Ovary (tissue), 9 donors: Measurements from ENCODE around the gene LMBR1. TPM values are rescaled to one million over a fixed set of nuclear protein-coding genes. Genes with fewer than 3 reads are reported as not detected.

Source experiments
- DNase-seq, 5 donors: peaks; one replicate each; pipeline ENCODE4 v3.0.0-alpha.2; 2019 to 2020
- H3K27ac ChIP-seq, 2 donors: fragments of 200-600 bp; one replicate each; pipeline versions ENCODE4 v1.5.1 to v1.8.0; 2019 to 2022
- H3K27me3 ChIP-seq: fragments of 200-600 bp; one replicate; pipeline ENCODE4 v1.8.0; 2022
- H3K36me3 ChIP-seq: fragments of 200-600 bp; sonication (generic); one replicate; pipeline ENCODE4 v1.5.1; 2019
- H3K4me1 ChIP-seq: one replicate; pipeline ENCODE4 v1.8.1; 2013; ENCODE audit warnings: mild to moderate bottlenecking, moderate library complexity; ENCODE audit not compliant: insufficient read depth
- H3K4me3 ChIP-seq: fragments of 200-600 bp; sonication (generic); one replicate; pipeline ENCODE4 v1.5.1; 2017
- H3K9me3 ChIP-seq, 2 donors: fragments of 200-600 bp in 1 of 2; sonication (generic) in 1 of 2; one replicate each; pipeline versions ENCODE4 v1.5.1 to v1.8.1; 2013 to 2019; ENCODE audit warnings: mild to moderate bottlenecking in 1 of 2, moderate library complexity in 1 of 2
- CTCF ChIP-seq, 3 donors: fragments of 450-650 bp in 2 of 3; fragments of 200-600 bp in 1 of 3; IDR thresholded peaks; one replicate each; pipeline versions ENCODE4 v1.5.1 to v1.8.0; 2016 to 2022; ENCODE audit warnings: antibody characterized with exemption in 3 of 3, mild to moderate bottlenecking in 1 of 3
- EP300 ChIP-seq: sonication (generic); formaldehyde crosslinking; IDR thresholded peaks from one replicate; pipeline ENCODE4 v1.6.1; 2017; ENCODE audit warnings: antibody characterized with exemption
- POLR2A ChIP-seq: fragments of 450-650 bp; IDR thresholded peaks from one replicate; pipeline ENCODE4 v1.6.1; 2017; ENCODE audit warnings: antibody characterized with exemption, mild to moderate bottlenecking, moderate library complexity
- WGBS, 3 donors: extraction: QIAGEN DNeasy Blood & Tissue Kit in 1 of 3; methylation state at CpG; one replicate each; pipeline versions ENCODE4 v1.1.5 to v1.1.7; 2013 to 2017; 5-methylcytosine and 5-hydroxymethylcytosine counted together
- intact Hi-C, 4 donors: fragments of 100-400 bp; cut with DNase I; formaldehyde crosslinking; loops; one replicate each; pipeline versions ENCODE4 v1.11.0 to v1.15.1; 2022 to 2023
- polyA plus RNA-seq, 2 donors: library from polyadenylated mRNA; stranded (reverse); fragments of 200-250 nt in 1 of 2; fragments of 350-450 nt in 1 of 2; fragmentation: Illumina TruSeq in 1 of 2; extraction: RNeasy Lipid Tissue Mini Kit (QIAGEN cat#74804) in 1 of 2; gene quantifications; one replicate each; pipeline ENCODE4 v1.2.3, GENCODE V29; 2013 to 2014
- total RNA-seq, 7 donors: library from RNA; depleted of rRNA in 2 of 7; stranded (reverse); fragments of >200 nt in 2 of 7; fragmentation: NEBNext Ultra II Directional in 3 of 7; extraction: Animal tissue kit (Norgen Biotek cat#: 25700) in 3 of 7; gene quantifications; one replicate each; pipeline versions ENCODE4 v1.1.0 to v1.2.4, GENCODE V29; 2016 to 2023
- donor health status: DM: no; HTN: no; CAD: no; lungs with moderate emphysema.
- donor health status: DM: no; HTN: no; CAD: no.
- donor health status: Bipolar disorder and iron deficiency.
- donor health status: DM: yes; HTN: yes; CAD: no.
- donor health status: DM: no; HTN: no; CAD: no.
- donor health status: DM: yes; HTN: yes; CAD: no.

LMBR1 gene
- total and polyA plus RNA-seq, 9 donors: 20.0 to 77.1 (median 54.2) TPM

GRCh38 chr7:156843157-156843556, 49.8 kb downstream of the LMBR1 start:
- no peaks in the 10 kb centered on the region for H3K27me3 ChIP-seq
- no peak for TF ChIP-seq EP300
- TF ChIP-seq CTCF (IDR thresholded peaks at IDR 0.05): no peak
- no peak for TF ChIP-seq POLR2A
- H3K9me3 ChIP-seq: no peaks in the 10 kb centered on the region
- no peaks in the 10 kb centered on the region for H3K36me3 ChIP-seq
- no peak for DNase-seq
- intact Hi-C loops: no loop called here
- WGBS, 3 donors: 73 to 86% (median 81%) methylated on average over 2 of the region's 2 CpGs
- peaks cover 7% of the 10 kb centered on the region for H3K4me1 ChIP-seq
- no peak overlapping the region for H3K4me3 ChIP-seq
- H3K27ac ChIP-seq: peak overlapping the region in 1 of 2 donors; percentile 45

GRCh38 chr7:156842740-156843140, 50.2 kb downstream of the LMBR1 start:
- Histone ChIP-seq H3K36me3 (no peaks in the 10 kb centered on the region), H3K9me3 (no peaks in the 10 kb centered on the region), H3K4me1 (peaks cover 7% of the 10 kb centered on the region), H3K4me3 (no peak overlapping the region), H3K27ac (peak overlapping the region in 1 of 2 donors; percentile 45), H3K27me3 (no peaks in the 10 kb centered on the region)
- WGBS, 3 donors: 36 to 44% (median 37%) methylated on average over 2 of the region's 2 CpGs
- no peak for DNase-seq
- intact Hi-C loops: no loop called here
- no peak for TF ChIP-seq EP300

GRCh38 chr7:156842317-156842716, 50.7 kb downstream of the LMBR1 start:
- no peak for DNase-seq
- Histone ChIP-seq H3K4me3 (no peak overlapping the region), H3K9me3 (no peaks in the 10 kb centered on the region), H3K4me1 (peaks cover 7% of the 10 kb centered on the region), H3K27ac (peak overlapping the region in 1 of 2 donors; percentile 45), H3K36me3 (no peaks in the 10 kb centered on the region), H3K27me3 (no peaks in the 10 kb centered on the region)
- TF ChIP-seq EP300 (no peak), POLR2A (no peak), CTCF (IDR thresholded peaks at IDR 0.05) (no peak)
- WGBS, 3 donors: 11 to 33% (median 13%) methylated on average over 5 of the region's 5 CpGs
- intact Hi-C loops: no loop called here

GRCh38 chr7:156841497-156841896, 51.5 kb downstream of the LMBR1 start:
- 51 to 68% (median 55%) methylated on average over 2 of the region's 2 CpGs for WGBS, 3 donors
- peaks cover 7% of the 10 kb centered on the region for H3K4me1 ChIP-seq

More at GRCh38 chr7:156841497-156841896, 51.5 kb downstream of the LMBR1 start:
- intact Hi-C loops: no loop called here
- no peak overlapping the region for H3K27ac ChIP-seq
- H3K36me3 ChIP-seq: no peaks in the 10 kb centered on the region
- TF ChIP-seq POLR2A: no peak
- no peak for TF ChIP-seq EP300
- TF ChIP-seq CTCF (IDR thresholded peaks at IDR 0.05): no peak
- H3K4me3 ChIP-seq: no peak overlapping the region
- no peaks in the 10 kb centered on the region for H3K9me3 ChIP-seq
- DNase-seq: no peak
- no peaks in the 10 kb centered on the region for H3K27me3 ChIP-seq
